ENCODE results near the gene RFX2. TPM values are rescaled to one million over a fixed set of nuclear protein-coding genes. Genes with fewer than 3 reads are reported as not detected.
A peak's percentile ranks its signal among the peaks of the same experiment; 100 is the strongest.

The RFX2 gene
- total RNA-seq, 2 donors from 2014 or later: 14.0 to 14.8 TPM

DNA sequence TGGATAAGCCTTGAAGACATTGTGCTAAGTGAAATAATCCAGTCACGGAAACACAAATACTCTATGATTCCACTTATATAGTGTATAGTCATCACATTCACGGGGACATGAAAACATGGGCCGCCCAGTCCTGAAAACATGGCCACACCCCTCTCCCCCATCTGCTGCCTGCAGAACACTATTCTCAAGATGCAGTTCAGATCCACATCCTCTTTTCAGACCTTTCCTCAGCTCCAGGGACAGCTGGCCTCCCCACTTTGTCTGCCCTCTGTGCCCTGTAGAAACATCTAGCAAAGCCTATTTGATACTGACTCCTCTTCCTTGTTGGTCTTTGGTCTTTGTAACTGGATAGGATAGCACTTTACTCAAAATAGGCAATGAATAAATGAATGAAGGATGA is 8.3 kb downstream of the RFX2 start:
- H3K4me3 ChIP-seq: no peak overlapping the region
- H3K9me3 ChIP-seq: no peaks in the 10 kb centered on the region
- no peak overlapping the region for H3K27ac ChIP-seq
- TF ChIP-seq, protein P1, sequence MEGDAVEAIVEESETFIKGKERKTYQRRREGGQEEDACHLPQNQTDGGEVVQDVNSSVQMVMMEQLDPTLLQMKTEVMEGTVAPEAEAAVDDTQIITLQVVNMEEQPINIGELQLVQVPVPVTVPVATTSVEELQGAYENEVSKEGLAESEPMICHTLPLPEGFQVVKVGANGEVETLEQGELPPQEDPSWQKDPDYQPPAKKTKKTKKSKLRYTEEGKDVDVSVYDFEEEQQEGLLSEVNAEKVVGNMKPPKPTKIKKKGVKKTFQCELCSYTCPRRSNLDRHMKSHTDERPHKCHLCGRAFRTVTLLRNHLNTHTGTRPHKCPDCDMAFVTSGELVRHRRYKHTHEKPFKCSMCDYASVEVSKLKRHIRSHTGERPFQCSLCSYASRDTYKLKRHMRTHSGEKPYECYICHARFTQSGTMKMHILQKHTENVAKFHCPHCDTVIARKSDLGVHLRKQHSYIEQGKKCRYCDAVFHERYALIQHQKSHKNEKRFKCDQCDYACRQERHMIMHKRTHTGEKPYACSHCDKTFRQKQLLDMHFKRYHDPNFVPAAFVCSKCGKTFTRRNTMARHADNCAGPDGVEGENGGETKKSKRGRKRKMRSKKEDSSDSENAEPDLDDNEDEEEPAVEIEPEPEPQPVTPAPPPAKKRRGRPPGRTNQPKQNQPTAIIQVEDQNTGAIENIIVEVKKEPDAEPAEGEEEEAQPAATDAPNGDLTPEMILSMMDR (IDR thresholded peaks at IDR 0.05): no peak
- TF ChIP-seq POLR2A (IDR thresholded peaks at IDR 0.05): no peak
- 83 to 90% methylated on average over 3 of the region's 3 CpGs for WGBS, 2 donors
- ATAC-seq (no peak), DNase-seq (no peak)
- H3K4me1 ChIP-seq: peaks cover 16% of the 10 kb centered on the region
- intact Hi-C loops (cut with DNase I): no loop called here
- H3K27me3 ChIP-seq: no peaks in the 10 kb centered on the region
- no peaks in the 10 kb centered on the region for H3K36me3 ChIP-seq (replicated peaks in 1 of 2; ENCODE audit: insufficient read depth in 1 of 2, low read depth in 2 of 2)

DNA sequence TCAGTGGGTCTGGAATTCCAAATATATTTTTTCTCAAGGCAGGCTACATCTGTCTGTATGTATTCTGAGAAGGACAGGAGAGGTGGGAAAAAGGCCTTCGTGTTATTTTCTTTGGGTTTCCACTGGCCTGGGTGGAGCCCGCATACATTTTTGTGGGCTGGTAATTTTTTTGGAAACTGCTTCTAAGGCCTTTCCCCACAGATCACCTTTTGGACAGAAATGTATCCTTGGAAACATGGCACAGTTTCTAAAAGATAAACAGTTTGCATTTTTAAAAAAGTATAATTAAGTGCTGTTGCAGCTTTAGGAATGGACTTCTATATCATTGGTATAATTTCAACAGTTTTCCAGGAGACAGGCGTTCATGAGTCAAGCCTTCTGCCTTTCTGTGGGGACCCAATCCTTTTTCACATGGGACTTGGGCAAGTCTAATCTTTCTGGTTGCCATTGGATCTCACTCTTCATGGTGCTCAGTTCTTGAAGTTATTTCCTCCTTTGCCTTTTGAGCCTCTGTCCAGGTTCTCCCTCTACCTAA is 8.9 kb downstream of the RFX2 start:
- DNase-seq (no peak), ATAC-seq (no peak)
- no peaks in the 10 kb centered on the region for H3K36me3 ChIP-seq (replicated peaks in 1 of 2; ENCODE audit: insufficient read depth in 1 of 2, low read depth in 2 of 2)
- H3K4me3 ChIP-seq: no peak overlapping the region
- intact Hi-C loops (cut with DNase I): no loop called here
- H3K4me1 ChIP-seq: peaks cover 16% of the 10 kb centered on the region
- no peak overlapping the region for H3K27ac ChIP-seq
- TF ChIP-seq POLR2A (IDR thresholded peaks at IDR 0.05): no peak
- TF ChIP-seq, protein P1 (IDR thresholded peaks at IDR 0.05): no peak
- H3K9me3 ChIP-seq: no peaks in the 10 kb centered on the region
- H3K27me3 ChIP-seq: no peaks in the 10 kb centered on the region
- WGBS, 2 donors: 91 to 96% methylated on average over 3 of the region's 3 CpGs

DNA sequence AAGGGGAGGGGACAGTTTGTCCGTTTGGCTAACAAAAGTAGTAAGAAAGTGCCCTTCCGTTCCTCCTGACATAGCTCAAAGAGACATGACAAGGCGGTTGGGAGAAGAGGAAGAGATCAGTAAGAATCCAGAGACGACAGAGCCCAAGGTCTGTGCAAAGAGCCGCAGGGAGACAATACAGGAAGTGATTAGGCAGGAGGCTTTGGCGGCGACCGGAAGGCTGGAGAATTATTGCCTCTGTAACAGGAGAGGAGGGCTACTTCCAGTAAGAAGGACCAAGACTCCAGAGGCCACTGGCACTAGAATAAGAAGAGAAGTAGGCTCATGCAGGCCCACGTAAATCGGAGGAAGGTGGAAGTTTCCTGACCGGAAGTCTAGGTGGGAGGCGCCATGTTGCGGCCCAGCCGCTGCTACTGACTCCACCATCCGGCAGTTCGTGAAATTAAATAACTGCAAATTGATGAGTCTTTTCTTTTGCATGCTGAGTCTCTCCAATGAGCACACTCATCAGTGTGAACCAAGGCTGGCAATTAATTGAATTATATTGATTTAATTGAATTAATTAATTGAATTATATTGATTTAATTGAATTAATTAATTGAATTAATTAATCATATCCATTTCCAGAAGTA is 9.9 kb downstream of the RFX2 start:
- peaks cover 16% of the 10 kb centered on the region for H3K4me1 ChIP-seq
- no peak overlapping the region for H3K4me3 ChIP-seq
- ATAC-seq: no peak
- peak overlapping the region in 1 of 4 donors; percentile 39 for H3K27ac ChIP-seq
- intact Hi-C loops (cut with DNase I): no loop called here
- H3K36me3 ChIP-seq (replicated peaks in 1 of 2; ENCODE audit: insufficient read depth in 1 of 2, low read depth in 2 of 2): no peaks in the 10 kb centered on the region
- H3K9me3 ChIP-seq: no peaks in the 10 kb centered on the region
- TF ChIP-seq, protein P1 (IDR thresholded peaks at IDR 0.05): no peak
- TF ChIP-seq POLR2A (IDR thresholded peaks at IDR 0.05): no peak
- 59 to 73% methylated on average over 16 of the region's 16 CpGs for WGBS, 2 donors
- no peaks in the 10 kb centered on the region for H3K27me3 ChIP-seq
- peak in 1 of 4 donors; percentile 42 for DNase-seq

DNA sequence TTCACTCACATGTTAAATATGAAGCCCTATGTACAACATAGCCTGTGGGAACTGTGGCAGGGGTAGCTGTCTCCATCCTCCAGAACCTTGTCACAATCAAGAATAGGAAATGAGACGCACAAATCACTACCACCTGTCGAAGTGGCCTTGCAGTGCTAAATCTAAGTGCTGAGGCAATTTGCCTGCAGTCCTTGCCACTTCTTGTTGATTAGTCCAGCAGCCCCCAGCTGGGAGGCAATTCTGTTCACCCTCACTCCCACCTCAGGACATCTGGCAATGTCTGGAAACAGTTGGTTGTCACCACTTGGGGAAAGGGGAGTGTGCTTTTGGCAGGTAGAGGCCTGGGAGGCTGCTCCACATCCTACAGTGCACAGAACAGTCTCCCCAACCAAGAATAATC is 10.7 kb downstream of the RFX2 start:
- DNase-seq (no peak), ATAC-seq (no peak)
- 55% methylated on average over 2 of the region's 2 CpGs for WGBS, 2 donors
- Histone ChIP-seq H3K4me3 (no peak overlapping the region), H3K4me1 (peaks cover 16% of the 10 kb centered on the region), H3K27ac (peak overlapping the region in 1 of 4 donors; percentile 39), H3K36me3 (replicated peaks in 1 of 2; ENCODE audit: insufficient read depth in 1 of 2, low read depth in 2 of 2) (no peaks in the 10 kb centered on the region), H3K27me3 (no peaks in the 10 kb centered on the region), H3K9me3 (no peaks in the 10 kb centered on the region)
- intact Hi-C loops (cut with DNase I): no loop called here
- TF ChIP-seq, protein P1 (IDR thresholded peaks at IDR 0.05): no peak
- no peak for TF ChIP-seq POLR2A (IDR thresholded peaks at IDR 0.05)

DNA sequence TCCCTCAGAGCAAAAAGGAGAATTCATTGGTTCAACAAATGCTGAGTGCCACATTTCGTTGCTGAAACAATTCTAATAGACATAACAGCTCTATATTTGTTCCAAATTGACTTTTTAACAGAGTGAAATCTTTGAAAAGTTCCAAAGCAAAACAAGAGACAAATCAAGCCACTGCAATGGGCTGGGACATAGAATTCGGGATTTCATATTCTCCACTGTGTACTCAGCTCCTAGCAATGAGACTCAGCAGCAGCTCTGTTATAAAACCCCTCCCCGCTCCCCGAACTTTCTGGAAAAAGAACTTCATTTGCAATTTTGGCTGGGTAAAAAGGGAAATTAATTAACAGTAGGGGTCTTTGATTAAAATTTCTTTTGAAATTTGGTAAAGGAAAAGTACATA is 11.3 kb downstream of the RFX2 start:
- intact Hi-C loops (cut with DNase I): no loop called here
- H3K4me3 ChIP-seq: no peak overlapping the region
- no peak for ATAC-seq
- no peak for DNase-seq
- peaks cover 15% of the 10 kb centered on the region for H3K4me1 ChIP-seq
- WGBS, 2 donors: 61 to 76% methylated on average over 4 of the region's 4 CpGs
- no peaks in the 10 kb centered on the region for H3K27me3 ChIP-seq
- no peak overlapping the region for H3K27ac ChIP-seq
- H3K36me3 ChIP-seq (replicated peaks in 1 of 2; ENCODE audit: insufficient read depth in 1 of 2, low read depth in 2 of 2): no peaks in the 10 kb centered on the region
- no peaks in the 10 kb centered on the region for H3K9me3 ChIP-seq
- TF ChIP-seq, protein P1 (IDR thresholded peaks at IDR 0.05): no peak
- TF ChIP-seq POLR2A (IDR thresholded peaks at IDR 0.05): no peak

Measured in body of pancreas (tissue), 4 donors.